AG04449 (cell line): Measurements from ENCODE around the gene WDR82.

Experiments used
- CTCF ChIA-PET: fragments of 350-600 bp; formaldehyde crosslinking; extraction: SDS; loops from one replicate; lab custom pipeline; 2021; ENCODE audit warnings: antibody characterized with exemption; lab: Yijun Ruan, JAX
- POLR2A ChIA-PET: fragments of 400-600, 350-600 bp; formaldehyde crosslinking; extraction: SDS; loops from one replicate; lab custom pipeline; 2020; ENCODE audit warnings: antibody characterized with exemption, inconsistent platforms; lab: Yijun Ruan, JAX
- DNase-seq: peaks from one replicate; pipeline ENCODE4 v3.0.0-alpha.2; 2010; ENCODE audit warnings: low read depth, low spot score
- H3K4me3 ChIP-seq: 2 replicates; pipeline ENCODE4 v1.5.1; 2011; ENCODE audit warnings: low read depth, mild to moderate bottlenecking, control low read depth, low read length
- CTCF ChIP-seq: IDR thresholded peaks from one replicate; pipeline ENCODE4 v1.5.1; 2011; ENCODE audit warnings: mild to moderate bottlenecking, moderate library complexity, low read length, control low read depth, inconsistent platforms; ENCODE audit not compliant: insufficient read depth; ENCODE audit errors: missing control alignments

WDR82 gene

GRCh38 chr3:52236424-52236886 lies 42.0 kb downstream of the WDR82 start:
- DNase-seq: no peak
- ChIA-PET CTCF (interaction anchor here (0.8 to 14.4 kb wide), 8 partner anchors 10 to 148 kb away, joined by 3 to 336 read pairs (median 4); partner anchors contain the start of gene TLR9), POLR2A (interaction anchor here (0.6 to 1.9 kb wide), 3 partner anchors 10 to 44 kb away, joined by 3 to 8 read pairs (median 6); partner anchors contain the start of gene PPM1M)
- no peak for TF ChIP-seq CTCF
- H3K4me3 ChIP-seq: peak overlapping the region; percentile 95; the same call in 1 of the 2 replicates

GRCh38 chr3:52234516-52235447 lies 43.7 kb downstream of the WDR82 start:
- TF ChIP-seq CTCF: no peak
- no peak overlapping the region for H3K4me3 ChIP-seq
- CTCF ChIA-PET: interaction anchor here (0.8 to 14.4 kb wide), 7 partner anchors 8 to 104 kb away, joined by 3 to 336 read pairs (median 3); partner anchors contain the start of gene TLR9
- POLR2A ChIA-PET: no interaction called here
- no peak for DNase-seq

- ChIA-PET POLR2A (no interaction called here), CTCF (interaction anchor here (2.1 to 14.4 kb wide), 2 partner anchors 15 to 105 kb away, joined by 21 to 336 read pairs; partner anchors contain the start of gene TLR9)
- TF ChIP-seq CTCF: no peak
- no peak for DNase-seq
- H3K4me3 ChIP-seq: no peak overlapping the region
These were observed 44.5 kb downstream of the WDR82 start for GRCh38 chr3:52233968-52234367.

DNA sequence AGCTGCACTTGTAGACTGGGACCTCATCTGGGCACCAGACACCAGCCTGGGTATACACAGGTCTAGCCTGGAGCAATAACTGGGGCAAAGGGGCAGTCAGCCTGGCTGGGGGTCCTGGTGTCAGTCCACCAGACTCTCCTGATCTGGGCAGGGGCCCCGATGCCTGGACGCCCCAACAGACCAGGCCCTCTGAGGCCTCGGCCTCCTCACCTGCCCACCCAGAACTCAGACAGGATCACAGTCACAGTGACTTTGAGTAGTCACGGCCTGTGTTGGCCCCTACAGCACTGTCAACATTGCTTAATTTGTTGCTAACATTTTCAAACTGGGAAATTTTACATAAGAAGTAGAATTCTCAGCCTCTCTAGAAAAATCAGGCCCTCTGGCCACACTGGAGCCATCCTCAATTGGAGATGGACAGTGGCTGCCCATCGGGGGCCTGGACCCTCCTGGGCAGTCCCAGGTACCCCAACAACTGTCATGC lies 45.3 kb downstream of the WDR82 start:
- TF ChIP-seq CTCF: no peak
- POLR2A ChIA-PET: no interaction called here
- no peak for DNase-seq
- H3K4me3 ChIP-seq: no peak overlapping the region
- CTCF ChIA-PET: interaction anchor here (1.1 to 14.4 kb wide), 6 partner anchors 14 to 106 kb away, joined by 3 to 336 read pairs (median 4); partner anchors contain the start of gene TLR9

GRCh38 chr3:52232279-52233107 lies 46.0 kb downstream of the WDR82 start:
- H3K4me3 ChIP-seq: no peak overlapping the region
- ChIA-PET CTCF (interaction anchor here (0.8 to 14.4 kb wide), 10 partner anchors 14 to 106 kb away, joined by 3 to 336 read pairs (median 4); partner anchors contain the start of gene TLR9), POLR2A (no interaction called here)
- no peak for DNase-seq
- no peak for TF ChIP-seq CTCF
